GM12878 (cell line): ENCODE data around the gene PTPRN2. TPM values are rescaled to one million over a fixed set of nuclear protein-coding genes. Genes with fewer than 3 reads are reported as not detected.

Experiments used
- ATAC-seq: fragments of 200-7000 bp; cut with Tn5 transposase; 3 replicates; pipeline ENCODE4 v1.9.1; 2020; ENCODE audit warnings: mild to moderate bottlenecking, moderate library complexity
- BruUV-seq: library from RNA; stranded (reverse); fragments of 400-500 nt; replicated peaks from 2 replicates; lab custom pipeline; 2021; lab: Mats Ljungman, UMichigan
- CTCF ChIA-PET: fragments of 300-600 bp; sonication (Branson Sonifier 250); formaldehyde crosslinking; extraction: SDS; loops from one replicate; lab custom pipeline; 2021; ENCODE audit warnings: inconsistent platforms; lab: Yijun Ruan, JAX
- POLR2A ChIA-PET: fragments of 350-600 bp; formaldehyde crosslinking; extraction: SDS; loops from one replicate; lab custom pipeline; 2021; ENCODE audit warnings: inconsistent platforms; lab: Charles Lee
- RAD21 ChIA-PET: fragments of 300-600 bp; sonication (Branson Sonifier 250); formaldehyde crosslinking; loops from one replicate; lab custom pipeline; 2023; ENCODE audit warnings: antibody characterized with exemption; ENCODE audit not compliant: unreplicated experiment; lab: Charles Lee
- SMC1A ChIA-PET: fragments of 300-600 bp; sonication (Branson Sonifier 250); formaldehyde crosslinking; loops from one replicate; lab custom pipeline; 2023; ENCODE audit not compliant: unreplicated experiment, uncharacterized antibody; lab: Charles Lee
- DNase-seq: peaks from one replicate; pipeline ENCODE4 v3.0.0-alpha.2; 2011; ENCODE audit warnings: low read depth, low spot score
- FAIRE-seq: peaks from 3 replicates; lab custom pipeline; 2011; peaks lifted over from hg19 to GRCh38; lab: Jason Lieb, UNC
- H2AFZ ChIP-seq: 2 replicates; pipeline ENCODE4 v1.6.0; 2011; ENCODE audit warnings: low read depth, low read length, control low read depth; ENCODE audit not compliant: control insufficient read depth
- H3K27ac ChIP-seq: 2 replicates; pipeline ENCODE4 v1.5.1; 2011; ENCODE audit warnings: control low read depth; ENCODE audit not compliant: control insufficient read depth, insufficient read depth
- H3K27me3 ChIP-seq, 2 experiments: replicated peaks in 1 of 2; 2 replicates each; pipeline versions ENCODE4 v1.6.0 to v1.6.1; 2011; ENCODE audit warnings: low read length in 1 of 2; ENCODE audit not compliant: control insufficient read depth in 2 of 2, insufficient read depth in 2 of 2
- H3K36me3 ChIP-seq, 2 experiments: 2 replicates each; pipeline ENCODE4 v1.5.1; 2011; ENCODE audit warnings: low read length in 1 of 2; ENCODE audit not compliant: control insufficient read depth in 2 of 2, insufficient read depth in 2 of 2
- H3K4me1 ChIP-seq: 2 replicates; pipeline ENCODE4 v1.6.1; 2011; ENCODE audit warnings: mild to moderate bottlenecking, low read length, moderate library complexity, mixed read lengths; ENCODE audit not compliant: control insufficient read depth, insufficient read depth
- H3K4me2 ChIP-seq: 2 replicates; pipeline ENCODE4 v1.6.0; 2011; ENCODE audit warnings: control low read depth; ENCODE audit not compliant: control insufficient read depth, insufficient read depth
- H3K4me3 ChIP-seq: fragments of 200-600 bp; sonication (generic); 2 replicates; pipeline ENCODE4 v1.5.1; 2016
- H3K79me2 ChIP-seq: 2 replicates; pipeline ENCODE4 v1.6.0; 2011; ENCODE audit warnings: low read length; ENCODE audit not compliant: control insufficient read depth, insufficient read depth
- H3K9ac ChIP-seq: 2 replicates; pipeline ENCODE4 v1.8.0; 2011; ENCODE audit warnings: low read length, control low read depth, mixed read lengths; ENCODE audit not compliant: control insufficient read depth, insufficient read depth
- H3K9me3 ChIP-seq: replicated peaks from 3 replicates; pipeline ENCODE4 v1.5.1; 2011; ENCODE audit warnings: mild to moderate bottlenecking, low read length; ENCODE audit not compliant: control insufficient read depth, insufficient read depth
- H4K20me1 ChIP-seq: 2 replicates; pipeline ENCODE4 v1.6.0; 2011; ENCODE audit not compliant: control insufficient read depth, insufficient read depth
- ATF7 ChIP-seq: fragments of 450-650 bp; IDR thresholded peaks from 2 replicates; pipeline ENCODE4 v1.6.1; 2016; ENCODE audit warnings: low read depth, mild to moderate bottlenecking
- JUNB ChIP-seq: IDR thresholded peaks from 2 replicates; pipeline ENCODE4 v1.6.1; 2016; ENCODE audit warnings: antibody characterized with exemption, mild to moderate bottlenecking
- JUND ChIP-seq: IDR thresholded peaks from 2 replicates; pipeline ENCODE4 v1.6.1; 2012; ENCODE audit warnings: low read depth, mild to moderate bottlenecking, low read length, improper control_type of control experiment, moderate library complexity
- NFYA ChIP-seq: IDR thresholded peaks from 2 replicates; pipeline ENCODE4 v1.6.1; 2011; ENCODE audit warnings: low read depth, mild to moderate bottlenecking, low read length, improper control_type of control experiment, borderline replicate concordance
- PAX5 ChIP-seq: IDR thresholded peaks from 2 replicates; pipeline ENCODE4 v1.6.1; 2011; ENCODE audit warnings: low read depth, low read length, borderline replicate concordance
- PBX3 ChIP-seq: IDR thresholded peaks from 2 replicates; pipeline ENCODE4 v1.6.1; 2011; ENCODE audit warnings: mild to moderate bottlenecking, low read depth, low read length, moderate library complexity; ENCODE audit not compliant: insufficient replicate concordance
- PRDM15 ChIP-seq: fragments of 450-650 bp; formaldehyde crosslinking; IDR thresholded peaks from 2 replicates; pipeline ENCODE4 v1.4.0; 2020; ENCODE audit warnings: mild to moderate bottlenecking, moderate library complexity
- SIX5 ChIP-seq: IDR thresholded peaks from 2 replicates; pipeline ENCODE4 v1.6.1; 2011; ENCODE audit warnings: mild to moderate bottlenecking, low read depth, low read length, moderate library complexity; ENCODE audit not compliant: severe bottlenecking
- SMAD5 ChIP-seq: IDR thresholded peaks from 2 replicates; pipeline ENCODE4 v1.6.1; 2016; ENCODE audit warnings: antibody characterized with exemption, low read depth
- SMARCA5 ChIP-seq: fragments of 450-650 bp; IDR thresholded peaks from 2 replicates; pipeline ENCODE4 v1.6.1; 2017; ENCODE audit warnings: mild to moderate bottlenecking
- WGBS: methylation state at CpG from one replicate; pipeline ENCODE4 v1.1.6; 2016; ENCODE audit warnings: low lambda C conversion rate; ENCODE audit not compliant: insufficient replicate concordance, insufficient coverage; ENCODE audit errors: missing lambda C conversion rate; 5-methylcytosine and 5-hydroxymethylcytosine counted together
- in situ Hi-C: fragments of 300-500 bp; cut with MboI; formaldehyde crosslinking; loops from 9 replicates; pipeline ENCODE4 v1.14.3; 2018; ENCODE audit warnings: mixed read lengths
- intact Hi-C: fragments of 100-400 bp; cut with micrococcal nuclease; formaldehyde crosslinking; loops from one replicate; pipeline ENCODE4 v1.14.2; 2022; ENCODE audit not compliant: unreplicated experiment
- polyA plus RNA-seq, 11 experiments: library from polyadenylated mRNA; depleted of rRNA in 4 of 11; unstranded in 6 of 11; stranded (reverse) in 5 of 11; fragments of >200 nt; fragmentation: Nextera tagmentation in 4 of 11; fragmentation: Illumina TruSeq in 1 of 11; extraction: Ambion mirVana in 4 of 11; extraction: Trizol in 1 of 11; gene quantifications; 1 replicate in 1 of 11; 2 replicates in 10 of 11; pipeline versions ENCODE4 v1.2.1 to v1.2.3, GENCODE V29; 2011 to 2016; ENCODE audit warnings: inconsistent platforms in 2 of 11, missing spikeins in 2 of 11, low read depth in 1 of 11
- total RNA-seq, 4 experiments: library from RNA; depleted of rRNA in 3 of 4; stranded (reverse); fragments of >200 nt in 3 of 4; fragmentation: Illumina TruSeq in 1 of 4; extraction: Trizol in 1 of 4; gene quantifications; 2 replicates each; pipeline versions ENCODE4 v1.2.1 to v1.2.3, GENCODE V29; 2013 to 2021
- TF ChIP-seq, protein P1 (sequence below): fragments of 150-350 bp; IDR thresholded peaks from 2 replicates; pipeline ENCODE4 v1.6.1; 2014; ENCODE audit warnings: mild to moderate bottlenecking, low read depth, low read length
- TF ChIP-seq, protein P2 (sequence below): fragments of 450-650 bp; conservative IDR thresholded peaks from 2 replicates; pipeline ENCODE4 v1.6.1; 2017; ENCODE audit warnings: mild to moderate bottlenecking, moderate library complexity

The PTPRN2 gene
- total and polyA plus RNA-seq, 10 of the 15 experiments (the other 5 are each of a cell fraction or from before 2014, with no cell fraction given), result 5.4 TPM; not detected in 9

DNA sequence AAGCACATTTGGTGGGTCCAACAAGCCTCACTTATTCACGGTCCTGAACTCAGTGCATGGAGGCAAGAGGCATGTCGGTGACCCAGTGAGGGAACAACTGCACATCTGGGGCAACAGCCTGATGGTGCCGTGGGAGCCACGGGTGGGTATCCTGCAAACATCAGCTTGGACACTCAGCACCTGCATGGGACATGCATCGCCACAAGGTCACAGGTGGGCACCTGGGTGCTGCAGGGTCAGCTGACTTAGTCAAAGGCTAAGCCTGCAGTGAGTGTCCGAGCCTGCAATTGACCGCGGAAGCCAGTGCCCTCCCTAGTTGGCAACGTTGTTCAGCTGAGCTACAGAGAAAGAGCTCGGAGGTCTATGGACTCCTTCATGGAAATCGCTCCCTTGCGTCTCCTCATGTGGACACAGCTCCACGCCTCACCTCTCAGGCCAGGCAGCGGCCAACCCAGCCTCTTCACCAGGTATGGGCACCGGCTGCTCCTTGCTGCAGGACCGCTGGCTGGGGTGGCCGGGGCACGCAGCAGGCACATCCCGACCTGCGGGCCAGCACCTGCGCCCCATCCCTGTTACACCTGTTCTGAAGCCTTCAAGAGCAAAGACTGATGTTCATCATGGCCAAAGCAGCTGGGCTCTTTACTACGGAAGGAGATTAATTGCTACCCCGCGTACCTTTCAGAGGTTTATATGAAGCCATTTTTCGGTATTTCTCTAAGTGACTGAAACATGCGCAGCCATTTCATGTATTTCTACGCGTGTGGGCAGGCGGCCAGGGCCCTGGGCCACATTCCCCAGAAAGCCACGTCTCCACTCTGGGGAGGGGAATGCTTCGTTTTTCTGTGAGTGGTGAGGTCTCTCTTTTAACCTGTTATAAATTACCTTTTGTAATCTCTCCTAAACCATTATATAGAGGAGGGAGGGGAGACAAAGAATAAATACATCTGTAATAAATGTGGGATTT lies 870.1 kb downstream of the PTPRN2 start:
- H3K4me1 ChIP-seq, result no peaks in the 10 kb centered on the region
- in situ Hi-C loops, result no loop called here
- no peak for ATAC-seq

More for the DNA sequence above, 870.1 kb downstream of the PTPRN2 start:
- ChIA-PET RAD21 (no interaction called here), SMC1A (no interaction called here), CTCF (no interaction called here), POLR2A (no interaction called here)
- no peaks in the 10 kb centered on the region for H3K27me3 ChIP-seq
- no peak for FAIRE-seq
- H3K27ac ChIP-seq, result no peak overlapping the region
- BruUV-seq, result no TSS peak
- TF ChIP-seq PBX3 (no peak), JUNB (no peak), ATF7 (no peak), SMARCA5 (no peak), JUND (no peak), NFYA (no peak), PRDM15 (no peak), SIX5 (no peak), SMAD5 (no peak), PAX5 (no peak)
- TF ChIP-seq, protein P1, sequence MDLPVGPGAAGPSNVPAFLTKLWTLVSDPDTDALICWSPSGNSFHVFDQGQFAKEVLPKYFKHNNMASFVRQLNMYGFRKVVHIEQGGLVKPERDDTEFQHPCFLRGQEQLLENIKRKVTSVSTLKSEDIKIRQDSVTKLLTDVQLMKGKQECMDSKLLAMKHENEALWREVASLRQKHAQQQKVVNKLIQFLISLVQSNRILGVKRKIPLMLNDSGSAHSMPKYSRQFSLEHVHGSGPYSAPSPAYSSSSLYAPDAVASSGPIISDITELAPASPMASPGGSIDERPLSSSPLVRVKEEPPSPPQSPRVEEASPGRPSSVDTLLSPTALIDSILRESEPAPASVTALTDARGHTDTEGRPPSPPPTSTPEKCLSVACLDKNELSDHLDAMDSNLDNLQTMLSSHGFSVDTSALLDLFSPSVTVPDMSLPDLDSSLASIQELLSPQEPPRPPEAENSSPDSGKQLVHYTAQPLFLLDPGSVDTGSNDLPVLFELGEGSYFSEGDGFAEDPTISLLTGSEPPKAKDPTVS, result no peak
- TF ChIP-seq, protein P2, sequence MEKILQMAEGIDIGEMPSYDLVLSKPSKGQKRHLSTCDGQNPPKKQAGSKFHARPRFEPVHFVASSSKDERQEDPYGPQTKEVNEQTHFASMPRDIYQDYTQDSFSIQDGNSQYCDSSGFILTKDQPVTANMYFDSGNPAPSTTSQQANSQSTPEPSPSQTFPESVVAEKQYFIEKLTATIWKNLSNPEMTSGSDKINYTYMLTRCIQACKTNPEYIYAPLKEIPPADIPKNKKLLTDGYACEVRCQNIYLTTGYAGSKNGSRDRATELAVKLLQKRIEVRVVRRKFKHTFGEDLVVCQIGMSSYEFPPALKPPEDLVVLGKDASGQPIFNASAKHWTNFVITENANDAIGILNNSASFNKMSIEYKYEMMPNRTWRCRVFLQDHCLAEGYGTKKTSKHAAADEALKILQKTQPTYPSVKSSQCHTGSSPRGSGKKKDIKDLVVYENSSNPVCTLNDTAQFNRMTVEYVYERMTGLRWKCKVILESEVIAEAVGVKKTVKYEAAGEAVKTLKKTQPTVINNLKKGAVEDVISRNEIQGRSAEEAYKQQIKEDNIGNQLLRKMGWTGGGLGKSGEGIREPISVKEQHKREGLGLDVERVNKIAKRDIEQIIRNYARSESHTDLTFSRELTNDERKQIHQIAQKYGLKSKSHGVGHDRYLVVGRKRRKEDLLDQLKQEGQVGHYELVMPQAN, result no peak
- no peak overlapping the region for H2AFZ ChIP-seq
- no peak overlapping the region for H3K4me2 ChIP-seq
- intact Hi-C loops, result no loop called here
- no peaks in the 10 kb centered on the region; the same call in 2 of the 3 replicates for H3K9me3 ChIP-seq
- whole genome bisulfite sequencing, result 66% methylated on average over 31 of the region's 31 CpGs
- H3K9ac ChIP-seq, result no peak overlapping the region
- H3K79me2 ChIP-seq, result no peaks in the 10 kb centered on the region
- DNase-seq, result no peak
- no peaks in the 10 kb centered on the region for H3K36me3 ChIP-seq
- H4K20me1 ChIP-seq, result no peaks in the 10 kb centered on the region
- H3K4me3 ChIP-seq, result no peak overlapping the region
